ENCODE results near the gene CHP1.
A peak's percentile ranks its signal among the peaks of the same experiment; 100 is the strongest.

Gene CHP1

DNA sequence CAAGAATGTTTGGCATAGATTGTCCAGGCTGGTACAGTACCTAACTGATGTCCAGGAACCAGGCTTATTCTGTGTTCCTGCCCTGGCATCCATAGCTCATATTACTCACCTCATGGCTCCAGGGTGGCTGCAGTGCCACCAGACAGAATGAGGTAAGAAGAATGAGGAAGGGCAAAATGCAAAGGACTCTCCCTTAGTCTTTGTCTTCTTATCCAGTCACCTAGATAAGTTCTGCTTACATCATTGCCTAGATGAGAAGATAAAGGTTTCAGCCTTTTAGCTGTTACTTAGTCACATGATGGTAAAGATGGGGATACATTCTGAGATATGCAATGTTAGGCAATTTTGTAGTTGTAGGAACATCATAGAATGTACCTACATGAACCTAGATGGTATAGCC lies 45.8 kb downstream of the CHP1 start:
- no peak overlapping the region for H3K4me3 ChIP-seq (ENCODE audit: low read depth, low read length, poor library complexity, severe bottlenecking)
- H3K79me2 ChIP-seq (ENCODE audit: insufficient read depth, low read length) = no peaks in the 10 kb centered on the region
- no peaks in the 10 kb centered on the region for H3K4me1 ChIP-seq (ENCODE audit: insufficient read depth, low read length, severe bottlenecking)
- no peak overlapping the region for H2AFZ ChIP-seq (ENCODE audit: low read length)
- H3K4me2 ChIP-seq (ENCODE audit: low read length) = no peak overlapping the region
- H3K9me2 ChIP-seq (ENCODE audit: low read depth, low read length) = no peaks in the 10 kb centered on the region
- no peaks in the 10 kb centered on the region for H3F3A ChIP-seq (ENCODE audit: insufficient read depth, low read length)
- peaks cover 28% of the 10 kb centered on the region; the same call in 1 of the 2 replicates for H3K36me3 ChIP-seq (ENCODE audit: insufficient read depth, low read length)
- no peaks in the 10 kb centered on the region for H4K20me1 ChIP-seq (ENCODE audit: insufficient read depth, low read length)
- no peaks in the 10 kb centered on the region for H3K9me3 ChIP-seq (ENCODE audit: low read length)
- no peaks in the 10 kb centered on the region for H3K27me3 ChIP-seq (ENCODE audit: insufficient read depth, low read length)
- no peak overlapping the region for H3K27ac ChIP-seq (ENCODE audit: low read depth, low read length, poor library complexity, severe bottlenecking)
- TF ChIP-seq, protein P1, sequence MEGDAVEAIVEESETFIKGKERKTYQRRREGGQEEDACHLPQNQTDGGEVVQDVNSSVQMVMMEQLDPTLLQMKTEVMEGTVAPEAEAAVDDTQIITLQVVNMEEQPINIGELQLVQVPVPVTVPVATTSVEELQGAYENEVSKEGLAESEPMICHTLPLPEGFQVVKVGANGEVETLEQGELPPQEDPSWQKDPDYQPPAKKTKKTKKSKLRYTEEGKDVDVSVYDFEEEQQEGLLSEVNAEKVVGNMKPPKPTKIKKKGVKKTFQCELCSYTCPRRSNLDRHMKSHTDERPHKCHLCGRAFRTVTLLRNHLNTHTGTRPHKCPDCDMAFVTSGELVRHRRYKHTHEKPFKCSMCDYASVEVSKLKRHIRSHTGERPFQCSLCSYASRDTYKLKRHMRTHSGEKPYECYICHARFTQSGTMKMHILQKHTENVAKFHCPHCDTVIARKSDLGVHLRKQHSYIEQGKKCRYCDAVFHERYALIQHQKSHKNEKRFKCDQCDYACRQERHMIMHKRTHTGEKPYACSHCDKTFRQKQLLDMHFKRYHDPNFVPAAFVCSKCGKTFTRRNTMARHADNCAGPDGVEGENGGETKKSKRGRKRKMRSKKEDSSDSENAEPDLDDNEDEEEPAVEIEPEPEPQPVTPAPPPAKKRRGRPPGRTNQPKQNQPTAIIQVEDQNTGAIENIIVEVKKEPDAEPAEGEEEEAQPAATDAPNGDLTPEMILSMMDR (IDR thresholded peaks at IDR 0.05; ENCODE audit: low read length) = no peak
- no peak for TF ChIP-seq EZH2 (IDR thresholded peaks at IDR 0.05; ENCODE audit: borderline replicate concordance, low read length)
- no peak overlapping the region for H3K9ac ChIP-seq (ENCODE audit: low read length)

DNA sequence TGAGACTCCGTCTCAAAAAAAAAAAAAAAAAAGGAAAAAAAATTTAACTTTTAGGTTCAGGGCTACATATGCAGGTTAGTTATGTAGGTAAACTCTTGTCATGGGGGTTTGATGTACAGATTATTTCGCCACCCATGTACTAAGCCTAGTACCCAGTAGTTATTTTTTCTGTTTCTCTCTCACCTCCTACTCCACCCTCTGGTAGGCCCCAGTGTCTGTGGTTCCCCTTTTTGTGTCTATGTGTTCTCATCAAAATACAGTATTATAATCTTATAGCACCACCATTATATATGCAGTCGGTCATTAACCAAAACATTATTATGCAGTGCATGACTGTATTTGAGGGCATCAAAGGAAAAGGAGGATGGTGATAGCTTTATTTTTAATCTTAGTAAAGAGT lies 47.3 kb downstream of the CHP1 start:
- Histone ChIP-seq H4K20me1 (ENCODE audit: insufficient read depth, low read length) (no peaks in the 10 kb centered on the region), H3K27me3 (ENCODE audit: insufficient read depth, low read length) (no peaks in the 10 kb centered on the region), H3K27ac (ENCODE audit: low read depth, low read length, poor library complexity, severe bottlenecking) (no peak overlapping the region), H3K9me2 (ENCODE audit: low read depth, low read length) (no peaks in the 10 kb centered on the region), H2AFZ (ENCODE audit: low read length) (no peak overlapping the region), H3K9me3 (ENCODE audit: low read length) (no peaks in the 10 kb centered on the region), H3F3A (ENCODE audit: insufficient read depth, low read length) (no peaks in the 10 kb centered on the region), H3K4me3 (ENCODE audit: low read depth, low read length, poor library complexity, severe bottlenecking) (no peak overlapping the region), H3K79me2 (ENCODE audit: insufficient read depth, low read length) (no peaks in the 10 kb centered on the region), H3K9ac (ENCODE audit: low read length) (no peak overlapping the region), H3K4me2 (ENCODE audit: low read length) (no peak overlapping the region), H3K36me3 (ENCODE audit: insufficient read depth, low read length) (peaks cover 28% of the 10 kb centered on the region; the same call in 1 of the 2 replicates), H3K4me1 (ENCODE audit: insufficient read depth, low read length, severe bottlenecking) (peaks cover 10% of the 10 kb centered on the region)
- TF ChIP-seq, protein P1 (IDR thresholded peaks at IDR 0.05; ENCODE audit: low read length) = no peak
- TF ChIP-seq EZH2 (IDR thresholded peaks at IDR 0.05; ENCODE audit: borderline replicate concordance, low read length) = no peak

DNA sequence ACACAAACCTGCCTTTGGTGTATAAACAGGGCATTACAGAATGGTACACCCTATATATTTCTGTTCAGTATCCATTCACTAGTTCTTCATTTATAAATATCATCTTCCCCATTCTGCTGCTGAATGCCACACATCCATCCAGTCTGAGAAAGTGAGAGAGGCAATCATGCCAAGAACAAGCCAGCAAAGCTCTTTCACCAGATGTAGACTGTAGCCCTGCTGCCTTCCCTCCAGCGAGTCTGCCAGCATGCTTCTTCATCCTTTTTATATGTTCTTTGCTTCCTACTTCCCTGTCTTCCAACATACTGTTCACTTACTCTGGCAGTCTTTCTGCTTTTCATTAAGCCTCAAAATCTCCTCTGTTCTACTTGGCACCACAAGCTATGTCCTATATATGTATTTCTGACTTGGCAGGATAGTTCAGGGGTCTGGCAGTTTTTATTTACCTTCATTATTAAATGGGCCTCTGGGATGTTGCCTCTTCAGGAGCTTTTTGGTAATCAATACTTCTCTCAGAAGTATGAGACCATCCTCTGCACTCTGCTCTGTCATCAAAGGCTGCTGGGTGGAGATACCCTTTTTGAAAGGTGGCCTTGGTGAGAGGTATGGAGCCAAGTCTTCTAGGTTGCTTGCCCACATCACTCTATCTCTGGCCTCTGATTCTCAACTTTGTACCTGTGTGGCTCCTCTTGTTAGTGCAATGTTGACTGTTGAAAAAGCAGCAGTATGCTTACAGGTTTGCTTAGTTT lies 48.6 kb downstream of the CHP1 start:
- peaks cover 28% of the 10 kb centered on the region; the same call in 1 of the 2 replicates for H3K36me3 ChIP-seq (ENCODE audit: insufficient read depth, low read length)
- peak overlapping the region; percentile 4 for H3K27ac ChIP-seq (ENCODE audit: low read depth, low read length, poor library complexity, severe bottlenecking)
- no peak overlapping the region for H3K9ac ChIP-seq (ENCODE audit: low read length)

More for the DNA sequence above, 48.6 kb downstream of the CHP1 start:
- H3K79me2 ChIP-seq (ENCODE audit: insufficient read depth, low read length) = peaks cover 7% of the 10 kb centered on the region
- H4K20me1 ChIP-seq (ENCODE audit: insufficient read depth, low read length) = no peaks in the 10 kb centered on the region
- H2AFZ ChIP-seq (ENCODE audit: low read length) = no peak overlapping the region
- no peak overlapping the region for H3K4me3 ChIP-seq (ENCODE audit: low read depth, low read length, poor library complexity, severe bottlenecking)
- peaks cover 13% of the 10 kb centered on the region for H3K4me1 ChIP-seq (ENCODE audit: insufficient read depth, low read length, severe bottlenecking)
- TF ChIP-seq EZH2 (IDR thresholded peaks at IDR 0.05; ENCODE audit: borderline replicate concordance, low read length) = no peak
- TF ChIP-seq, protein P1 (IDR thresholded peaks at IDR 0.05; ENCODE audit: low read length) = no peak
- no peaks in the 10 kb centered on the region for H3K9me3 ChIP-seq (ENCODE audit: low read length)
- no peaks in the 10 kb centered on the region for H3F3A ChIP-seq (ENCODE audit: insufficient read depth, low read length)
- H3K4me2 ChIP-seq (ENCODE audit: low read length) = no peak overlapping the region
- H3K27me3 ChIP-seq (ENCODE audit: insufficient read depth, low read length) = no peaks in the 10 kb centered on the region
- H3K9me2 ChIP-seq (ENCODE audit: low read depth, low read length) = no peaks in the 10 kb centered on the region

All from OCI-LY1 (cell line).